ENCODE results near the gene ZFAND3. TPM values are rescaled to one million over a fixed set of nuclear protein-coding genes. Genes with fewer than 3 reads are reported as not detected.

The ZFAND3 gene
- total RNA-seq, 2 experiments from 2014 or later: 34.4 to 37.0 TPM

DNA sequence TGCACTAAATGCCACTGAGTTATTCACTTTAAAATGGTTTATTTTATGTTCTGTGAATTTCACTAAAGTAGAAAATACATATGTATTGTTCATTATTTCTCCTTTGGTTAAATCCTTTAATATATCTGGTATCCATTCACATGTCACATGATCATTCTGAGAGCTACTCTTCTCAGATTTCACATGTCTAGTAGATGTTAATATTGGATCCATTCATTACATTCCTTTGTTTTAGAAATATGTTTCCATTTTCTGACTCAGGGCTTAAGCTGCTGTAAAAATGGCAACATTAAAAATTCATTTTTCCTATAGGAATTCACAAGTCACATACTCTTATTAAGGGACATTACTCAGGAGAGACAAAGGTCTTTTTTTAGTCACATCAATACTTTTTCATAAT lies 205.4 kb downstream of the ZFAND3 start:
- Mint-ChIP-seq H3K4me1 (ENCODE audit: low read depth) (peaks cover 72% of the 10 kb centered on the region), H3K27me3 (no peaks in the 10 kb centered on the region), H3K27ac (no peak overlapping the region), H3K9me3 (no peaks in the 10 kb centered on the region), H3K4me3 (no peak overlapping the region), H3K36me3 (ENCODE audit: low read depth) (no peaks in the 10 kb centered on the region)
- peaks cover 0 to 9% of the 10 kb centered on the region in 2 experiments for H3K9me3 ChIP-seq (ENCODE audit: control insufficient read depth in 1 of 2, insufficient read depth in 1 of 2, low read length in 2 of 2)
- no peak overlapping the region for H3K4me3 ChIP-seq (ENCODE audit: low read length)
- no peak for ATAC-seq (ENCODE audit: poor library complexity)
- POLR2A ChIA-PET: no interaction called here
- TF ChIP-seq, protein P1, sequence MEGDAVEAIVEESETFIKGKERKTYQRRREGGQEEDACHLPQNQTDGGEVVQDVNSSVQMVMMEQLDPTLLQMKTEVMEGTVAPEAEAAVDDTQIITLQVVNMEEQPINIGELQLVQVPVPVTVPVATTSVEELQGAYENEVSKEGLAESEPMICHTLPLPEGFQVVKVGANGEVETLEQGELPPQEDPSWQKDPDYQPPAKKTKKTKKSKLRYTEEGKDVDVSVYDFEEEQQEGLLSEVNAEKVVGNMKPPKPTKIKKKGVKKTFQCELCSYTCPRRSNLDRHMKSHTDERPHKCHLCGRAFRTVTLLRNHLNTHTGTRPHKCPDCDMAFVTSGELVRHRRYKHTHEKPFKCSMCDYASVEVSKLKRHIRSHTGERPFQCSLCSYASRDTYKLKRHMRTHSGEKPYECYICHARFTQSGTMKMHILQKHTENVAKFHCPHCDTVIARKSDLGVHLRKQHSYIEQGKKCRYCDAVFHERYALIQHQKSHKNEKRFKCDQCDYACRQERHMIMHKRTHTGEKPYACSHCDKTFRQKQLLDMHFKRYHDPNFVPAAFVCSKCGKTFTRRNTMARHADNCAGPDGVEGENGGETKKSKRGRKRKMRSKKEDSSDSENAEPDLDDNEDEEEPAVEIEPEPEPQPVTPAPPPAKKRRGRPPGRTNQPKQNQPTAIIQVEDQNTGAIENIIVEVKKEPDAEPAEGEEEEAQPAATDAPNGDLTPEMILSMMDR (IDR thresholded peaks at IDR 0.05): no peak
- no peaks in the 10 kb centered on the region for H3K36me3 ChIP-seq (ENCODE audit: insufficient read depth, low read length)
- CTCF ChIA-PET: no interaction called here
- intact Hi-C loops (cut with DNase I, micrococcal nuclease): no loop called here
- no peaks in the 10 kb centered on the region for H3K27me3 ChIP-seq (ENCODE audit: control insufficient read depth in 1 of 2, insufficient read depth in 2 of 2, low read length in 2 of 2)
- DNase-seq: no peak
- peaks cover 4% of the 10 kb centered on the region for H3K4me1 ChIP-seq (ENCODE audit: insufficient read depth, low read length)
- no peak overlapping the region for H3K27ac ChIP-seq (ENCODE audit: low read depth in 1 of 2, low read length in 2 of 2)

DNA sequence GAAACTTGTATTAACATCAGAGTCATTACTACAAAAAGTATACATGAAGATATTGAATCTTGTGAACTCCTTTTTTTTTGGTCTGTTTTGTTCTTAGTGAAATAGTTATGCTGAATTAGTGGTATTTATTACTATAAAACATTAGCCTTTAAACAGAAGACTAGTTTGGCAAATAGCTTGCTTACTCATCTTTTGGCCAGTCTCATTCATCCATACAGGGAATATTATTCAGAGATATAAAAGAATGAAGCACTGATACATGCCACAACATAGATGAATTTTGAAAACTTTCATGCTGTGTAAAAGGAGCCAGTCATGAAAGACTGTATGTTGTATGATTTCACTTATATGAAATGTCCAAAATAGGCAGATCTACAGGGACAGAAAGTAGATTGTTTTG lies 205.9 kb downstream of the ZFAND3 start:
- no peak overlapping the region for H3K4me3 Mint-ChIP-seq
- no peaks in the 10 kb centered on the region for H3K36me3 ChIP-seq (ENCODE audit: insufficient read depth, low read length)
- no peak overlapping the region for H3K27ac Mint-ChIP-seq
- H3K9me3 Mint-ChIP-seq: no peaks in the 10 kb centered on the region
- H3K9me3 ChIP-seq (ENCODE audit: control insufficient read depth in 1 of 2, insufficient read depth in 1 of 2, low read length in 2 of 2): peaks cover 0 to 9% of the 10 kb centered on the region in 2 experiments
- peaks cover 74% of the 10 kb centered on the region for H3K4me1 Mint-ChIP-seq (ENCODE audit: low read depth)
- POLR2A ChIA-PET: no interaction called here
- H3K27ac ChIP-seq (ENCODE audit: low read depth in 1 of 2, low read length in 2 of 2): no peak overlapping the region
- no peaks in the 10 kb centered on the region for H3K36me3 Mint-ChIP-seq (ENCODE audit: low read depth)
- DNase-seq: no peak
- no peaks in the 10 kb centered on the region for H3K27me3 ChIP-seq (ENCODE audit: control insufficient read depth in 1 of 2, insufficient read depth in 2 of 2, low read length in 2 of 2)
- no peaks in the 10 kb centered on the region for H3K27me3 Mint-ChIP-seq
- H3K4me1 ChIP-seq (ENCODE audit: insufficient read depth, low read length): peaks cover 4% of the 10 kb centered on the region
- intact Hi-C loops (cut with DNase I, micrococcal nuclease): no loop called here
- TF ChIP-seq, protein P1 (IDR thresholded peaks at IDR 0.05): no peak
- H3K4me3 ChIP-seq (ENCODE audit: low read length): no peak overlapping the region
- ATAC-seq (ENCODE audit: poor library complexity): no peak
- CTCF ChIA-PET: no interaction called here

DNA sequence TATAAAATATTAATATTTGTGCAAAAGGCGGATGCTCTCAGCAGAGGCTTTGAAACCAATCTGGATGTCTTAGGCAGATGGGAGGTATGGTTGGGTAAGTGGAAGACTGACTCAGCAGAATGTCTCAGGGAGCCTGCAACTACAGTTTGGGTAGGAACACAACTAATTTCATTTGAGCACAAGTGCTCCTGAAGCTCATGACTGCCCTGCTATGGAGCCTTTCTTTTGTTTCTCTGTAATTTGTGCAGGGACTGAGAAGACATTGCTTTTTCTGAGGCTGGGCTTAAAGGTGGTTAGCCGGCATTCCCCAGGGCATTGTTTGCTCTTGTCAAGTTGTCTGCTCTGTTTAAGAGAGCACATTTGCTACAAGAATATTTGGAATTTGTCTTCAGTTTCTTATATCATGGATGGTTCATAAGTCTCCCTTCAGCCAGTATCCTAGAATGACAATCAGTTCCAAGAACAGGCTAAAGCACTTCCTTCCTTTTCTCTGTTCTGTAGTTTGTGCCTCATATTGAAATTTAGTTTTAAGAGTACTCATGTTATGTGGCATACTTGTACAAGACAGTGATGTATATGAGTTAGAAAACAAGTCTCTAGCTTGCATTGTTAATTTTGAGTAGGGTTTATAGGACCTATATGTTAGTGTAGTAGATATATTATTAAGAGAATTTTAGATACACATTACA lies 208.3 kb downstream of the ZFAND3 start:
- peaks cover 0 to 9% of the 10 kb centered on the region in 2 experiments for H3K9me3 ChIP-seq (ENCODE audit: control insufficient read depth in 1 of 2, insufficient read depth in 1 of 2, low read length in 2 of 2)
- Mint-ChIP-seq H3K4me1 (ENCODE audit: low read depth) (peaks cover 80% of the 10 kb centered on the region), H3K9me3 (no peaks in the 10 kb centered on the region), H3K27me3 (no peaks in the 10 kb centered on the region), H3K36me3 (ENCODE audit: low read depth) (no peaks in the 10 kb centered on the region), H3K27ac (no peak overlapping the region), H3K4me3 (no peak overlapping the region)
- ATAC-seq (ENCODE audit: poor library complexity) (no peak), DNase-seq (no peak)
- no peaks in the 10 kb centered on the region for H3K36me3 ChIP-seq (ENCODE audit: insufficient read depth, low read length)
- ChIA-PET CTCF (no interaction called here), POLR2A (no interaction called here)
- TF ChIP-seq, protein P1 (IDR thresholded peaks at IDR 0.05): no peak
- no peak overlapping the region for H3K27ac ChIP-seq (ENCODE audit: low read depth in 1 of 2, low read length in 2 of 2)
- intact Hi-C loops (cut with DNase I, micrococcal nuclease): no loop called here
- H3K27me3 ChIP-seq (ENCODE audit: control insufficient read depth in 1 of 2, insufficient read depth in 2 of 2, low read length in 2 of 2): no peaks in the 10 kb centered on the region
- H3K4me1 ChIP-seq (ENCODE audit: insufficient read depth, low read length): peaks cover 4% of the 10 kb centered on the region
- H3K4me3 ChIP-seq (ENCODE audit: low read length): no peak overlapping the region
